Activated CD4-positive, CD25-positive, alpha-beta regulatory T cell treated with anti-CD3 and anti-CD28 coated beads, Interleukin-2, amount 50 U/mL, for 72 hours (primary cell): Measurements from ENCODE around the gene BACE1.

Source experiments
- DNase-seq: peaks from one replicate; pipeline ENCODE4 v3.0.0; 2021

Gene BACE1

GRCh38 chr11:117305145-117305544, 10.9 kb downstream of the BACE1 start:
- no peak for DNase-seq

GRCh38 chr11:117303646-117304315, 12.3 kb downstream of the BACE1 start:
- no peak for DNase-seq

- DNase-seq: no peak
Measured at GRCh38 chr11:117303101-117303500, 13.0 kb downstream of the BACE1 start.

GRCh38 chr11:117302228-117302627, 13.8 kb downstream of the BACE1 start:
- no peak for DNase-seq

- DNase-seq: no peak
Measured at GRCh38 chr11:117300773-117301172, 15.3 kb downstream of the BACE1 start.

- DNase-seq: no peak
Measured at GRCh38 chr11:117300283-117300663, 15.8 kb downstream of the BACE1 start.

- no peak for DNase-seq
Measured at GRCh38 chr11:117299351-117300282, 16.4 kb downstream of the BACE1 start.

- DNase-seq: no peak
Measured at GRCh38 chr11:117298195-117298594, 17.9 kb downstream of the BACE1 start.

- DNase-seq: no peak
Measured at GRCh38 chr11:117296881-117297280, 19.2 kb downstream of the BACE1 start.

- DNase-seq: no peak
Measured at GRCh38 chr11:117295438-117296137, 20.5 kb downstream of the BACE1 start.

- no peak for DNase-seq
Measured at GRCh38 chr11:117292616-117293015, 23.4 kb downstream of the BACE1 start.

- DNase-seq: no peak
Measured at GRCh38 chr11:117290809-117291396, 25.2 kb downstream of the BACE1 start, which contains the start of gene BACE1-AS. Gene BACE1-AS (plus strand): TSS chr11:117291346.

GRCh38 chr11:117289795-117290194, 26.3 kb downstream of the BACE1 start:
- no peak for DNase-seq

GRCh38 chr11:117287668-117288067, 28.4 kb downstream of the BACE1 start:
- DNase-seq: no peak

GRCh38 chr11:117286588-117286987, 29.5 kb downstream of the BACE1 start:
- no peak for DNase-seq

GRCh38 chr11:117284053-117284452, 32.0 kb downstream of the BACE1 start:
- no peak for DNase-seq

GRCh38 chr11:117282956-117283355, 33.1 kb downstream of the BACE1 start:
- DNase-seq: no peak

GRCh38 chr11:117281869-117282268, 34.2 kb downstream of the BACE1 start:
- DNase-seq: no peak

GRCh38 chr11:117281159-117281558, 34.9 kb downstream of the BACE1 start:
- no peak for DNase-seq

GRCh38 chr11:117279711-117280376, 36.2 kb downstream of the BACE1 start:
- DNase-seq: no peak

- DNase-seq: no peak
Measured at GRCh38 chr11:117278347-117278746, 37.7 kb downstream of the BACE1 start.

- no peak for DNase-seq
Measured at GRCh38 chr11:117273550-117274289, 42.3 kb downstream of the BACE1 start.
